Glomerular visceral epithelial cell (primary cell): ENCODE results near the gene ZNF710.
"Not testable (repeated sequence)": the region's sequence is repeated elsewhere in the genome, so short reads cannot be mapped to it uniquely, and the experiment has no call there.

Source experiments
- DNase-seq: peaks from one replicate; pipeline ENCODE4 v3.0.0-alpha.2; 2016; ENCODE audit errors: extremely low spot score

Gene ZNF710

GRCh38 chr15:90101969-90102890 lies 101.1 kb downstream of the ZNF710 start, which contains the start of gene IDH2:
Gene IDH2 (minus strand): TSS chr15:90102468. CDS start chr15:90102390, 78 bp downstream.
- DNase-seq = peak; percentile 85

GRCh38 chr15:90103701-90104329 lies 102.7 kb downstream of the ZNF710 start:
- DNase-seq = no peak

- no peak for DNase-seq
Observed at GRCh38 chr15:90104551-90104950, 103.4 kb downstream of the ZNF710 start.

- DNase-seq = no peak
Observed at GRCh38 chr15:90105521-90105920, 104.4 kb downstream of the ZNF710 start.

GRCh38 chr15:90106522-90107117 lies 105.5 kb downstream of the ZNF710 start:
- DNase-seq = peak; percentile 49

- DNase-seq = not testable (repeated sequence)
Observed at GRCh38 chr15:90108038-90108437, 106.9 kb downstream of the ZNF710 start.

GRCh38 chr15:90109163-90109751 lies 108.1 kb downstream of the ZNF710 start:
- not testable (repeated sequence) for DNase-seq

GRCh38 chr15:90113166-90113565 lies 112.0 kb downstream of the ZNF710 start:
- DNase-seq = no peak

GRCh38 chr15:90114451-90114901 lies 113.4 kb downstream of the ZNF710 start:
- DNase-seq = no peak

GRCh38 chr15:90115783-90116182 lies 114.7 kb downstream of the ZNF710 start:
- no peak for DNase-seq

GRCh38 chr15:90119367-90119766 lies 118.2 kb downstream of the ZNF710 start:
- DNase-seq = no peak

GRCh38 chr15:90121086-90121485 lies 120.0 kb downstream of the ZNF710 start:
- DNase-seq = no peak

GRCh38 chr15:90124507-90124906 lies 123.4 kb downstream of the ZNF710 start:
- DNase-seq = no peak

- DNase-seq = no peak
Observed at GRCh38 chr15:90126022-90126421, 124.9 kb downstream of the ZNF710 start.

GRCh38 chr15:90126596-90127435 lies 125.7 kb downstream of the ZNF710 start:
- DNase-seq = no peak

GRCh38 chr15:90130291-90130690 lies 129.2 kb downstream of the ZNF710 start:
- no peak for DNase-seq
